ENCODE measurements around the gene SLC30A4. TPM values are rescaled to one million over a fixed set of nuclear protein-coding genes. Genes with fewer than 3 reads are reported as not detected.
A peak's percentile ranks its signal among the peaks of the same experiment; 100 is the strongest.

SLC30A4 gene, protein sequence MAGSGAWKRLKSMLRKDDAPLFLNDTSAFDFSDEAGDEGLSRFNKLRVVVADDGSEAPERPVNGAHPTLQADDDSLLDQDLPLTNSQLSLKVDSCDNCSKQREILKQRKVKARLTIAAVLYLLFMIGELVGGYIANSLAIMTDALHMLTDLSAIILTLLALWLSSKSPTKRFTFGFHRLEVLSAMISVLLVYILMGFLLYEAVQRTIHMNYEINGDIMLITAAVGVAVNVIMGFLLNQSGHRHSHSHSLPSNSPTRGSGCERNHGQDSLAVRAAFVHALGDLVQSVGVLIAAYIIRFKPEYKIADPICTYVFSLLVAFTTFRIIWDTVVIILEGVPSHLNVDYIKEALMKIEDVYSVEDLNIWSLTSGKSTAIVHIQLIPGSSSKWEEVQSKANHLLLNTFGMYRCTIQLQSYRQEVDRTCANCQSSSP
- 1 to 10 TPM in 1 of 2 donors, under 1 TPM in 1; 0.53 to 1.2 TPM for total RNA-seq
- 0.78 TPM for polyA plus RNA-seq (2013, experiment 1 of 2)
- 0.91 TPM for polyA plus RNA-seq (2013, experiment 2 of 2)
- long read RNA-seq, experiment 1 = 0 reads
- long read RNA-seq, experiment 2, partial matches to known transcripts = 1 of 2 reads
- long read RNA-seq, experiment 2, other reads (novel, unspliced or antisense) = 1 of 2 reads
- long read RNA-seq, experiment 3 = 0 reads
- long read RNA-seq, experiment 4 = 0 reads

- no peak within 1 kb of the TSS for H3K27ac Mint-ChIP-seq
- peak; percentile 71 for TF ChIP-seq CTCF (conservative IDR thresholded peaks at IDR 0.05)
These were observed at the start of gene SLC30A4 for GRCh38 chr15:45522328-45523165. Gene SLC30A4, minus strand, starts transcription at chr15:45522755. Its CDS starts 401 bp downstream, at chr15:45522354.

DNA sequence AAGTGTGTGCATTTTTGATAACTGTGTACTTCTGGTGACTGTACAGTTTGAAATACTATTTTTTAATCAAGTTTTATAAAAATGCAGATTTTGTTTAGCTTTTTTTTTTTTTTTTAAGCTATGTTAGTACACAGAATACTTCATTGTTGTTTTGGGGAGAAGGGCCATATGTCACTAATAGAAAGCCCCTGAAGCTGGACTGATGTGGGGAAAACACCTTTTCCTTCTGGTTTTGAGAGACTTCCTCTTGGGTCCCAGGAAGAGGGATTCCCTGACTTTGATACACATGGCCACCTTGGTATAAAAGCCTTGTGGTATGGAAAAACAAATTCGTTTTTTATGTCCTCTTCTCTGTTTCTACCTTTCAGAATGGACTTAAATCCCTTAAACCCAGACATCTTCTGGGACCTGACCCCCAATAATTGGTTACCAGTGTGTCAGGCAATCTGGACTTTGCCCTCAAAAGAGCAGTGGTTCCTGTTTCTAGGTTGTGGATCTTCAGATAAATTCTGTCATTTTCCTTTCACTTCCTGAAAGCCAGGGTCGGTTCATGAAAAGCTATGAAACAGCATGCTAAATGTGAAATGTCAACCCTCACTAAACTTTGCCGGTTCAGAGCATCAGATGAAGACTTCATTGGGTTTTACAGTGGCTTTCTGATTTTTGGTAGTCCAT lies 33.5 kb upstream of the SLC30A4 start:
- no peak overlapping the region for H3K27ac Mint-ChIP-seq
- H3K4me3 Mint-ChIP-seq = no peak overlapping the region
- no peaks in the 10 kb centered on the region for H3K36me3 ChIP-seq (ENCODE audit: control insufficient read depth, insufficient read depth, low read length)
- H3K9ac ChIP-seq (ENCODE audit: extremely low read depth, low read length, poor library complexity, severe bottlenecking) = no peak overlapping the region
- H3K4me1 Mint-ChIP-seq = no peaks in the 10 kb centered on the region
- H3K4me1 ChIP-seq (ENCODE audit: control insufficient read depth, insufficient read depth, low read length) = no peaks in the 10 kb centered on the region
- H3K4me3 ChIP-seq (ENCODE audit: low read length) = no peak overlapping the region
- H3K36me3 Mint-ChIP-seq (ENCODE audit: low read depth) = no peaks in the 10 kb centered on the region
- no peak for TF ChIP-seq CTCF (conservative IDR thresholded peaks at IDR 0.05)
- 46 to 72% methylated on average over 2 to 3 of the region's 3 CpGs for WGBS, 2 experiments (ENCODE audit: insufficient coverage in 1 of 2, insufficient read length in 1 of 2)
- DNase-seq = no peak
- peaks cover 63% of the 10 kb centered on the region for H3K27me3 Mint-ChIP-seq (ENCODE audit: insufficient read depth)
- no peak overlapping the region for H3K27ac ChIP-seq (ENCODE audit: low read depth, low read length)
- H3K9me3 Mint-ChIP-seq = peaks cover 2% of the 10 kb centered on the region
- H3K9me3 ChIP-seq (ENCODE audit: control insufficient read depth, low read length) = no peaks in the 10 kb centered on the region
- peaks cover 35% of the 10 kb centered on the region for H3K27me3 ChIP-seq (ENCODE audit: control insufficient read depth, insufficient read depth, low read length, poor library complexity, severe bottlenecking)

More at GRCh38 chr15:45522328-45523165, at the start of gene SLC30A4:
- Histone ChIP-seq H3K27me3 (ENCODE audit: control insufficient read depth, insufficient read depth, low read length, poor library complexity, severe bottlenecking) (peaks cover 47% of the 10 kb centered on the region), H3K4me1 (ENCODE audit: control insufficient read depth, insufficient read depth, low read length) (peaks cover 5% of the 10 kb centered on the region), H3K36me3 (ENCODE audit: control insufficient read depth, insufficient read depth, low read length) (no peaks in the 10 kb centered on the region), H3K27ac (ENCODE audit: low read depth, low read length) (no peak within 1 kb of the TSS), H3K4me3 (ENCODE audit: low read length) (peak within 1 kb of the TSS; percentile 77), H3K9ac (ENCODE audit: extremely low read depth, low read length, poor library complexity, severe bottlenecking) (peak within 1 kb of the TSS; percentile 34), H3K9me3 (ENCODE audit: control insufficient read depth, low read length) (no peaks in the 10 kb centered on the region)
- 0 to 1% methylated on average over 25 to 106 of the region's 106 CpGs for WGBS, 2 experiments (ENCODE audit: insufficient coverage in 1 of 2, insufficient read length in 1 of 2)
- no peaks in the 10 kb centered on the region for H3K9me3 Mint-ChIP-seq
- no peaks in the 10 kb centered on the region for H3K36me3 Mint-ChIP-seq (ENCODE audit: low read depth)
- H3K4me3 Mint-ChIP-seq = peak within 1 kb of the TSS; percentile 66
- peak; percentile 83 for DNase-seq
- H3K27me3 Mint-ChIP-seq (ENCODE audit: insufficient read depth) = peaks cover 88% of the 10 kb centered on the region
- H3K4me1 Mint-ChIP-seq = peaks cover 10% of the 10 kb centered on the region

DNA sequence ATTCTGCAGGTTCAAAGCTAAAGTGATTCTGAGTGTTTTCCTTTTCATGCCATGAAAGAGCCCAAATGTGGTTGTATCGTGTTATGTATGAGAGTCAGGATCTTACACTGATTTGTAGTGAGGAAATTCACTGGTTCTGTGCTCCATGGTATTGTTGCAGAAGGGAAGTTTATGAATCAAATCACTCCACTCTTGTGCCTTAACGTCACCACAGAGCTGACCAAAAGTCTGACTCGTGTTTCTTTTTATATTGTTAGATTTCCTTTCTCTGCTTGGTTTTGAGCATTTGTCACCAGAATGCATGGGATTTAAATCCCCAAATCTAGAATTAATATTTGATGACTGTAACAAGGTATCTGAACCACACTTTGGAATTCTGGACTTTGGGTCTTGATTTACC lies 29.1 kb upstream of the SLC30A4 start:
- no peak for TF ChIP-seq CTCF (conservative IDR thresholded peaks at IDR 0.05)
- Mint-ChIP-seq H3K27me3 (ENCODE audit: insufficient read depth) (peaks cover 53% of the 10 kb centered on the region), H3K4me1 (no peaks in the 10 kb centered on the region), H3K27ac (no peak overlapping the region), H3K9me3 (no peaks in the 10 kb centered on the region), H3K4me3 (no peak overlapping the region), H3K36me3 (ENCODE audit: low read depth) (no peaks in the 10 kb centered on the region)
- no peak overlapping the region for H3K9ac ChIP-seq (ENCODE audit: extremely low read depth, low read length, poor library complexity, severe bottlenecking)
- H3K27ac ChIP-seq (ENCODE audit: low read depth, low read length) = no peak overlapping the region
- DNase-seq = no peak
- H3K36me3 ChIP-seq (ENCODE audit: control insufficient read depth, insufficient read depth, low read length) = no peaks in the 10 kb centered on the region
- WGBS, 2 experiments (ENCODE audit: insufficient coverage in 1 of 2, insufficient read length in 1 of 2) = 86 to 100% methylated on average over 1 to 3 of the region's 3 CpGs
- H3K27me3 ChIP-seq (ENCODE audit: control insufficient read depth, insufficient read depth, low read length, poor library complexity, severe bottlenecking) = peaks cover 17% of the 10 kb centered on the region
- no peak overlapping the region for H3K4me3 ChIP-seq (ENCODE audit: low read length)
- no peaks in the 10 kb centered on the region for H3K4me1 ChIP-seq (ENCODE audit: control insufficient read depth, insufficient read depth, low read length)
- H3K9me3 ChIP-seq (ENCODE audit: control insufficient read depth, low read length) = no peaks in the 10 kb centered on the region
